Ecto neural progenitor cell (in vitro differentiated cells): ENCODE data around the gene LIPT2.

ENCODE experiments used
- DNase-seq: peaks from one replicate; pipeline ENCODE4 v3.0.0-alpha.2; 2018; ENCODE audit warnings: low spot score

Gene LIPT2

DNA sequence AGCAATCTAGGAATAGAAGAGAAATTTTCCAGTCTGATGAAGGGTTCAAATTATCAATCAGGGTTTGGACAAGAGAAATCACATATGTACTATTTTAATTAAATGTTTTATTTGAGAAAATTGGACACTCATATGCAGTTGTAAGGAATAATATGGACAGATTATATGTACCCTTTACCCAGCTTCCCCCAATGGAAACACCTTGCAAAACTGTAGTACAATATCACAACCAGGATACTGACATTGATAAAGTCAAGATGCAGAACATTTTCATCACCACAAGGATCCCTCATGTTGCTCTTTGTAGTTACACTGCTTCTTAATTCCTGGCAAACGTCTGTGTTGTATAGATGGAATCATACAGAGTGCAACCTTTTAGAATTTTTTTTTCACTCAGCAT lies 1.4 kb upstream of the LIPT2 start:
- no peak for DNase-seq

DNA sequence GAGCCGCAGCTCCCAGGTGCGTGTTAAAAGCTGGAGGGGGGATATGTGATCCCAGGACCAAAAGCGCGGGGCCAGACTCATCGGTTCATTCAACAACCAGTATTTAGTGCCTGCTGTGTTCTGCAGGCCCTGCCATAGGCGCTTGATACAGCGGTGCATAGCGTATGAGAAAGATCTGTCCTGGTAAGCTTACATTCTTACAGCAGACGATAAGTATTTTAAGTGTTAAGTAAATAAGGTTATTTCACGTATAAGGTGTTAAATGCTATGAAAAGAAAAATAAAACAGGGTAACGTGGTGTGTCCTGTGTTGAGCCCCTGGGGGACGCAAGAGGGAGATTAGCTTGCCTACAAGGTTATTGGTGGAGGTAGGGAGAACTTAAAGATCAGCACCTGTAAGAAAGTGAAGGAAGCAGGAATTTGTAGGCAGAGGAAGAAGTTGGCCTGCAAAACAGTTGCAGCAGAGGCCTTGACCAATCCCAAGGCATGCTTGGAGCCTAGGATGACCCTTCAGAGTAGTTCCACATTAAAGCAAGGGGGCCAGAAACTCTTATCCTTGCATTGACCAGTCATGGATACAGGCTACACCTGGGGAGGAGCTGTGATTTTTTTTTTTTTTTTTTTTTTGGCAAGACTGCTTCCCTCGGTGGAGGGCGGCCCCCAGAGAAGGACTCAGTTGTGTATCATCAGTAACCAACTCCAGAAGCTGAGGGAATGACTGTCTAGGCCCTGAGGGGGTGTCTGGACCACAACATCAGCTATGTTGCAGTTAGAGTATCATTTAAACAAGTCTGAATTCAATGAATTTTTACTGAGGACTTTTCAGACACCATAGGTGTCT lies 487 bp upstream of the LIPT2 start:
- no peak for DNase-seq

DNA sequence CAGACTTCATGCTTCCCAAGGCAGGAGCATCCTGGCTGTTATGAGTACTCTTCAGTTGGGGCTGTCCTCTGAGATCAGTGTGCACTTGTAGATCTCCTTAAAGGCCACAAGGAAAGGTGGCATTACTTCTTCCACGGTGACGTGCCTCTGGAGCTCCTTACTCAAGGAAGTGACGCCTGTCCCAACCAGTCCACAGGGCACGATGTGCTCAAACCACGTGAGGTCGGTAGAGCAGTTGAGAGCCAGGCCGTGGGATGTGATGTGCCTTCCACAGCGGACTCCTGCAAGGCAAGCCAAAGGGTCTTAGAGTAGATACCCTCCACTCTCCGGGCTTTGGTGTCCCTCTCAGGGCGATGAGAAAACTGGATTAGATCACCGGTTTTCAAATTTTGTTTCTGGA lies 1.4 kb downstream of the LIPT2 start:
- no peak for DNase-seq

DNA sequence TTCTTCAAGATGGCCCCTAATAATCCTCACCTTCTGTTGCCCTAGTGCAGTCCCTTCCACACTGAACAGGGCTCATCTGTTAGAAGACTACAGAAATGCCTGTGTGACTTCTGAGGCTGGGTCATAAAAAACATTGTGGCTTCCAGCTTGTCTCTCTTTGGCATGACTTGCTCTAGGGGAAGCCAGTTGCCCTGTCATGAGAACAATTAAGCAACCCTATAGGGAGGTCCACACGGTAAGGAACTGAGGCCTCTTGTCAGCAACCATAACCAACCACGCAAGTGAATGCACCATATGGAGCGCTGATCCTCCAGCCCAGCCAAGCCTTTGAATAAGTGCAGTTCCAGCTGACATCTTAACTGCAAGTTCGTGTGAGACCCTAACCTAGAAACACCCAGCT lies 2.6 kb downstream of the LIPT2 start:
- no peak for DNase-seq

DNA sequence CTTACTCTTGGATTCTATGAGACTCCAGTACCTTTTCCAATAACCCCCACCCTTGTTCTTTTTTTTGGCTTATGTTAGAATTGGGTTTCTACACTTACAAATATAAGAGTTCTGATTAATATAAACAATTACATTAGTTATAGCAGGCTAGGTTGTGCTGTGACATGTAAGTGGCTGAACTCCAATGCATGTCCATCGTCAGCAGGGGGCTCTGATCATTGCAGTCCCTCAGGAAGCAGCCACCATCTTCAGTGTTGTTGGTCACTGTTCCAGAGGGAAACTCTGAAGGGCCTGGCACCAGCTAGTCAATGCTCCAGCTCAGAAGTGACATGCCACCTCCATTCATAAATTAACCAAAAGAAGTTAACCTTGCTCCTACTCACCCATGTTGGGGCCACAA lies 5.6 kb downstream of the LIPT2 start:
- DNase-seq: no peak

DNA sequence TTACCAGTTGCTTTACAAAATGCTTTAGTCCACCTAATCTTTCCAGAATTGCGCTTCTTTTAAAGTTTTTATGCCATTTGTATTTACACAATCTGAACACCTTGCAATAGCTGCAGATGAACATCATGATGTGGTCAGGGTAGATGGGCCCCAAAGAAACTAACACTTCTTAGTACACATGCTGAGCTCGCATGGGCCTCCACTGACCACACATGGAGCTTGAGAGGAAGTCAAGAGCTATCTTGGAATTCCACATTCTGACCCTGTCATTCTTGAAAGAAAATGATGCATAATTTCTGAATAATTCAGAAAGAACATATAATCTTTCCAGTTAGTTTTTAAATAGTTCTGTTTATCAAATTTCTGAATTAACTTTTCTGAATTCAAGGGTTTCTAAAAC lies 7.7 kb downstream of the LIPT2 start:
- no peak for DNase-seq

DNA sequence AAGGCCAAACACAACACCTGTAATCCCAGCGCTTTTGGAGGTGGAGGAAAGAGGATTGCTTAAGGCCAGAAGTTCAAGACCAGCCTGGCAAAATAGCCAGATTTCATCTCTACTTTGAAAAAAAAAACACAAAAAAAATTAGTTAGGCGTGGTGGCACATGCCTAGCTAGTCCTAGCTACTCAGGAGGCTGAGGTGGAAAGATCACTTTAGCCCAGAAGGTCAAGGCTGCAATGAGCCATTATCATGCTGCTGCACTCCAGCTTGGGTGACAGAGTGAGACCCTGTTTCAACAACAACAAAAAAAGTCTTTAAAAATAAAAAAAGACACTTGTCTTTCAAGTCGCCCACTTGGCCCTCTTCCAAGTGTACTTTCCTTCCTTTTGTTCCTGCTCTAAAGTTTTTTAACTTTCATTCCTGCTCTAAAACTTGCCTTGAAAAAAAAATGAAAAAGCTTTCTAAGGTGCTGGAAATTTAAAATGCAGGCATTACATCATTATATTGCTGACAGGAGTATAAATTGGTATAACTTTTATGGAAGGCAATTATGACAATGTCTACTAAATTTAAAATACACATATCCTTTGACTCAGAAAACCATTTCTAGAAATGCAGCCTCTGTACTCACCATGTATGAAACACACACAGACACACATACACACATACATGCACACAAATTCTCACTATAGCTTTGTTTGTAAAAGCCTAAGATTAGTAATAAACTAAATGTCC lies 12.7 kb downstream of the LIPT2 start:
- DNase-seq: no peak

DNA sequence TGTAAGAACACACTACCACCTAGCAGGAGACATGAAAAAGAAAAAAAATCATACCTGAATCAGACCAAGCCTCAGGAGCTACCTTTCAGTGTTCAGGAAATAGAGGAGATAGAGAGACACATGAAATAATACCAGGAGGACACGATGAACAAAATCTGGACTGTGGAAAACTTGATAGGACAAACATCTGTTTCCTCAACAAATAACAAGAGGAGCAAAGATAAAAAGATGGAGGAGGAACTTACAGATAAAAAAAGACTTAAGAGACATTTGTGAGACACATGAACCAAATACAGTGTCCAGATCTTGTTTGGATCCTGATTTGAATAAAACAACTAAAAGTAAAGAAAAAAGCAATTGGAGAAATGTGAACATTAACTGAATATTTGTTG lies 13.8 kb downstream of the LIPT2 start:
- no peak for DNase-seq

DNA sequence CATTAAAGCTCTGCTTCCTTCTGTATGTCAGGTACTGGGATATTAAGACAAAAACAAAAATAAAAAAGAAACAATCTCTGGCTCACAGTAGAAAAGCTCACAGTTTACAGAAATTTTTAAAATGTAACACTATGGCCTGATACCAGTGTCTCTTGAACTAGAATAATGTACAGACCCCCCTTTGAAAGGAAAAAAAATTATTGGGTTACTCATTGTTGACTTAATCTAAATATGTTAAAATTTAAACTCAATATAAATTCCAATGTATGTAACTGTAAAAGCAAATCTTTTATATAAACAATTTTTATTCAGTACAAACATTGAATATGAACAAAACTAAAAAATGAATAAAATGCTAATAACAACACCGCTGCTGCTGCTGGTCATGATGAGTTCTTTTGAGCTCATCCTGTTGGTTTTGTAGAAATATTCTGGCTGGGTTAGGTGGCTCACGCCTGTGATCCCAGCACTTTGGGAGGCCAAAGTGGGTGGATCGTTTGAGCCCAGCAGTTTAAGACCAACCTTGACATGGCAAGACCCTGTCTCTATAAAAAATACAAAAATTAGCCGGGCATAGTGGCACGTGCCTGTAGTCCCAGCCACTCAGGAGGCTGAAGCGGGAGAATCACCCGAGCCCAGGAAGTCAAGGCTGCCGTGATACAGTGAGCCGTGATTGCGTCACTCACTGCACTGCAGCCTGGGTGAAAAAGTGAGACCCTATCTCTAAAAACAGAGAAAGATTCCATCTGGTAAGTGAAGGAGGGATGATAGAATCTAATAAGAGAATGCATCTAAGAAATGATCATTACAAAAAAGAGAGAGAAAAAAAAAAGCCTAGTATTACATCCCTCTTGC lies 14.4 kb downstream of the LIPT2 start:
- DNase-seq: no peak

DNA sequence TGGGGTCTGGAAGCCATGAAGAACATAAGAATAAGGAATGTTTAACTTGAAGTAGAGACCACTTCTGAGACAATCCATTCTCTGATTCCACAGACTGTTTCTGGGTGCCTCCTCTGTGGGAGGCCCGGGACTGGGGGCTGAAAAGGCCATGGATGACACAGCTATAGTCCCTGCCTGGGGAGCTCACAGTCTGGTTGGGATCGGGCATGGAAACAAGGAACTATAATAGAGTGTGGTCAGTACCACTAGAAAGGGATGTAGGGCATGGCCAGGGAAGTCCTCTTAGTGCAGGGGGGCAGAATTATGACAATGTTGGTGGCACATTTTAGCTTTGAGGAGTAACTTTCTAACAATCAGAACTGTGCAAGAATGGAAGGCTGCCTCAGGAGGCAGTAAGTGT lies 17.0 kb downstream of the LIPT2 start:
- no peak for DNase-seq

DNA sequence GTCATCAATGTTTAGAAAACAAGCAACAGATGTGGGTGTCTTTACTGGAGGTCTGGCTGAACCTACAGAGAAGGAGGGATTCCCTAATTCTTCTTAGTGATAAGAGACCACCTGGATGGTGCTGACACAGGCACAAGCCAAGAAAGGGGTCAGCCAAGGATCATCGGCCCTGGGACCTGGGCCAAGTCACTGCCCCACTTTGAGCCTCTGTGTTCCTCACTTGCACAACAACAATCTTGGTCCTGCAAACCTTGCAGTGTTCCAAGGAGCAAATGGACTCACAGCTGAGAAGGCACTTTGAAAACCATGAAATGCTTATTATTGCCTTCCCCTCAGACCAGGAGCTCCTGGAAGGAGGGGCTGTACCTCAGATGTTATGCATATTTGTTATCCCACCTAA lies 19.2 kb downstream of the LIPT2 start:
- no peak for DNase-seq

DNA sequence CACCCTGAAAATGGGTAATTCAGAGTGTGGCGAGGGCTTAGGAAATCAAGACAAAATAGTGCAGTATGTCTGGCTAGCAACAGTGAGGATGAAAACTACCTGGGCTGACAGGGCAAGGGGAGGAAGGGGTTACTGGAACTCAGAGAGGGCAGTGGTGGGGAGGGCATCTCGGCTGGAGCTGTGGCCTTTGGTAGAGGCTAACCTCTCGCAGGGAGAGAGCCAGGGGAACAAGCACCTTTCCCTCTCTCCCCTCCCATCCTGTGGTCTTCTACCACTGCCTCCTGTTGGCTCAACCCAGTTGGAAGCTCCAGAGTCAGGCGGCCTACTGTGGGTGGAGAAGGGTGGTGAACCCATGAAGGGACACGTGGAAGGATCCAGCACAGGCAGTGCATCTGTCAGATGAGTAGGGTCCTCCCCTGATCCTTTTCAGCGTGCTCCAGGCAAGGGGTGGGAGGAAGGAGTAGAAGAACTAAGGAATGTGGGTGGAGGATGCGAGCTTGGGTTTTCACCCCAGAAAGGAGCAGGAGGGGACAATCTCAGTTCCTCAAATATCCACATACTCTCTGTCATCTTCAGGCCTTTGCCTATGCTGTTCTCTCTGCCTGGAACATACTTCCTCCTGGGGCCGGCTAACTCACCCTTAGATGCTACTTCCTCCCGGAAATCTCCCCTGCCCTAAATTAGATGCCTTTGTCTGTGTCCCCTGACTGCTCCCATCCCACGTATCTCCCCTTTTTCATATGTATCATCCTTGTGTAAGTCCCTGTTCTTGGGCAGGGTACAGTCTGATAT lies 19.9 kb downstream of the LIPT2 start:
- peak; percentile 31 for DNase-seq

DNA sequence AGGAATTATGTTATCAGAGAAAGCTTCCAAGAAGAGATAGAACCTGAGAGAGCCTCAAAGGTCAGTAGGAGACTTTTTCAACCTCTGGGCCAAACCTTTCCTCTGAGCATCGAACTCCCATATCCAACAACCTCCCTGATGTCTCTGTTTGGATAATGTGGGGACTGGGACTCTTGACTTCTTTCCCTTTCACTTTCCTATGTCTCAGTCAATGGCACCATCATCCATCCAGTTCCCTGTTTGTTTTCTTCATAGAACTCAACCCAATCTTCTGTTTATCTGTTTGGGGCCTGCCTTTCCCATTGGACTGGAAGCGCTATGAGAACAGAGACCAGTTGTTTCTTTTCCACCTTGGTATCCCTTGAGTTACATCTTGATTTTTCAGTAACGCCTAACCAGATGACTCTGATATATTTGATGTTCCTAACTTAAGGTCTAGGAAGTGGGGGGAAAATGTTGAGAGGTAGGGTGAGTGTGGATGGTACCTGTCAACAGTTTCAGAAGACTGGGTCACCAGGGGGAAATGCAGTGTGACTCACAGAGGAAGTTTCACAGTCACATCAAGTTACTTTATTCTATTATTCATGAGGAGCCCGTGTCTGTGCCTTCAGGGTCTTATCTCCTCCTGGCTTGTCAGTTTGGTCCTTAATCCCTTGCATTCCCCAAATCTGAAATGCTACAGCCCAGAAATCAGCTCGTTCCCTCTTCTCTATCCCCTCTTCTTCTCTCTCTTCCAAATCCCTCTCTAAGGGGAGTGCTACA lies 21.7 kb downstream of the LIPT2 start:
- peak; percentile 27 for DNase-seq

DNA sequence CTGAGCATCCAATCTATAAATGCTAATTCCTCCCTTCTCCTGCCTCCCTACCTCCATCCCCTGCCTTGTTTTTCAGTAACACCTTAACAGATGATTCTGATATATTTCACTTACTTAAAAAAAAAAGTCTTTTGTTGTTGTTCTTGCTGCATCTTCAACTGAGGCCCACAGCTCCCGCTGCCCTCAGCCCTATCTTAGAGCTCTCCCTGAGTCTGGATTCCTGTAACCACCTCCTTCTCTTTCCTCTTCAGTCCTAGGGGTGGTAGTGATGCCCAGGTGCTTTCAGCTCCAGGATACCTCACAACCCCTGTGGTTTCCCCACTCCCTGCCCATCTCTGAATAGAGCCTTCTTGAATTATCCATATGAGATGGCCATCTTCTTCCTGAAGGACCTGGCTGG lies 22.5 kb downstream of the LIPT2 start:
- no peak for DNase-seq

DNA sequence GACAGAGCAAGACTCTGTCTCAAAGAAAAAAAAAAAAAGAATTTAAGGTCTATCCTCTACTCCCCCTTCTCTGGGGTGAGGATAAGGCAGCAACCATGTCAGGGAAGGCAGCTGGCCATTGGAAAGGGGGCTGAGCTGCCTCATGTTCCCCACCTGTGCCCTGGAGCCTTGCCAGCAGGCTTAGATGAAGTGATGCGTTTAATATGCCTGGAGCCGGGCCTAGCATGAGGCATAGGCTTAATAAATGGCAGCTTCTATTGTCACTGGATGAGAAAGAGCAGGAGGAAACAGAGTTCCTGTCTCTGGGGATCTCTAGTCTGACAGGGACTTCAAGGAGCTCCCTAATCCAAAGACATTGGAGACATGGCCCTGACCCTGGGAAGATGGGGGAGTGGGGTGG lies 23.0 kb downstream of the LIPT2 start:
- DNase-seq: no peak

DNA sequence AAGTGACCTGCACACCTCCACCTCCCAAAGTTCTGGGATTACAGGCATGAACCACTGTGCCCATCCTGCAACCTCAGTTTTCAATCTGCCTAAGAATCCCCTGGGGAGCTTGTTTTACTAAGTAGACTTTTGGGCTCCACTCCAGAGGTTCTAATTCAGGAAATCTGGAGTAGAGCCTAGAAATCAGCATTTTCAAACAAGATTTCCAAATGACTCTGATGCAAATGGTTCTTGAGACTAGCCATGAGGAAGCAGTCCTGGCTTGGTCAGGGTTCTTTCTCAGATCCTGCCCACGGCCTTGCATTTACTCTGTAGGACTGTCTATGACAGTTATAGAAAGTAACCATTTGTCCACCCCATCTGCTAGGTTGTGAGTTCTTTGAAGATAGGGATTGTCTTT lies 24.6 kb downstream of the LIPT2 start:
- DNase-seq: no peak

DNA sequence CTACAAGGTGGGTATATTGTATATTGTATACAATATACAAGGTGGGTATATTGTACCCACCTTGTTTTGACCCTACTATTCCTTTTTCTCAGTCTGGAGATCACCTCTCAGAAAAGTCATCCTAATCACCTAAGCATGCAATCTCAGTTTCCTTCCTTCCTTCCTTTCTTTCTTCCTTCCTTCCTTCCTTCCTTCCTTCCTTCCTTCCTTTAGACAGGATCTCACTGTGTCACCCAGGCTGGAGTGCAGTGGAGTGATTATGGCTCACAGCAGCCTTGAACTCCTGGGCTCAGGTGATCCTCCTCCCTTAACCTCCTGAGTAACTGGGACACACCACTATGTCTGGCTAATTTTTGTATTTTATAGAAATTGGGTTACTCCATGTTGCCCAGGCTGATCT lies 25.0 kb downstream of the LIPT2 start:
- DNase-seq: no peak

DNA sequence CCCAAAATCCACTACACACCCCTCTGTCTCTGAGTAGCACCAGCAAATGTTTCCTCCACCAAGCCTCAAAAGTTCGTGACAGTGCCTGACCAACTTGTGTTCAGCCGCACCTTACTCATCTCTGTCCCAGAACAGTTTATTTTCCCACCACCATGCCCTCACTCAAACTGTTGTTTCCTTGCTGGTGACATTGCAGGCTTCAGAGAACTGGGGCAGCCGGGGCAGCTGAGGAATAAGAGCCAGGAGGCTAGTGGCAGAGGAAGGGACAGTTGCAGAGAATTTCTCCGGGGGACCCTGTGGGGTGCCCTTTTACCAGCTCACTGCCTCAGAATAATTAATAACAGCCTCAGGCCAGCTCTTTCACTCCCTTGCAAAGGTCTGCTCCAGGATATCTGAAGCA lies 25.5 kb downstream of the LIPT2 start:
- DNase-seq: no peak

DNA sequence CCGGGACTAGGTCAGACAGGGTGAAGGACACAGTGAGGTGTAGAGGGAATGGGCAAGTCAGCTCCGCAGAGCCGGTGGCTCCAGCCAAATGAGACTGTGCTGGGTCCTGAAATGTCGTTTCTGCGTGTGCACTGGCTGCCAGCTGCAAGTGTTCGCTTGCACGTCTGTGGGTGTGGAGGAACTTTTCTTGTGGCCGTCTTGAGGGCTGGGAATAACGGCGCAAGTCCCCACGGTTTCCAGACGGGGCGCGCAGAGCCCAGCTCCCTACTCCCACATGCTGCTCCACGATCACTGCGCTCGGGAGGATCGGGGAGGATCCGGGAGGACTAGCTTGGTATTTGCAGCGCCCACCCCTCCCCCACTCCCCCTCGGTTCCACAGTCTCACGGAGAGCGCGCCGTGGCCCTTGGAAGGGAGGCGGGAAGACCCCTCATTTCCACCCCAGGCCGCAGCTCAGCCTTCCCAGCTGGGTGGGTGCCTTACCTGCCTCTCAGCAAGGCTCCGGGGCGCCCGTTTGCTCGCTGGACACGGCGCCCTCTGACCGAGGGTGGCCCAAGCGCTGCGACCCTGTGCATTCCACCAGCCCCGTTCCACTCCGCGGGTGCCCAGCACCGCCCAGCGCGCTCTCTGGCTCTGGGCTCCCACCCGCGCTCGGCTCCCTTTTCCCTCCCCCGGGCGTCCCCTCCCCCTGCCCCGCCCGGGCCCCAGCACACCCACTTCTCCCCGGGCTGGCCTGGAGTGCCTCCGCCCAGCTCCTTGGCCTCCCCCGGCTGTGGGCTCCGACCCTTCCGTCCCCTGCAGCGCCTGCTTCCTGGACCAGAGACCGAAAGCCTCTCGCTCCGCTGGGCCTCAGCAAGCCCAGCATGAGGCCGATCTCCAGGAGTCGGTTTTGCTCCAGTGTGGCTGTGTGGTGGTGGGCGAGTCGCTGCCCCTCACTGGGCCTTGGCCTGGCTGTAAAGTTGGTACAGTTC lies 26.3 kb downstream of the LIPT2 start, which contains the start of gene KCNE3:
Gene KCNE3 (minus strand): TSS at position 634 of the 970 bp plus-strand sequence. CDS start 9,986 bp downstream, outside the sequence.
- DNase-seq: peak; percentile 60

DNA sequence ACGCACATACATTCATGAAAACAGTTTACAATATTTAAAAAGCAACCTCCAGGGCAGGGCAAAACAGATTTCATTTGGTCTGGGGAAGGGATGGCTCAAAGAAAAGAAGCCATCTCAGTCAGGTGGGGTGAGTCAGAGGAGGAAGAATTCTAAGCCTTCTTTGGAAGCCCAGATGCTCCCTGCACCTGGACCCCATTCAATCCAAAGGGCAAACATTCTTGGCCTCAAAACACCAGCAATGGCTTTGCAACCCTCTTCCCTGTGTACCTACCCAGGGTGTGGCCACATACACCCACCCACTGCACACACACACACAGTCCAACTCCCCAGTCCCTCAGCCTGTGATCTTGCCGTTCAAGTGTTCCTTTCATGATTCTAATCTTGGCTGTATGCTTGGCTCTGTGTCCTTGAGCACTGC lies 28.2 kb downstream of the LIPT2 start:
- no peak for DNase-seq
